Sigmoid colon (tissue), 7 donors: ENCODE data around the gene LRP1B. TPM values are rescaled to one million over a fixed set of nuclear protein-coding genes. Genes with fewer than 3 reads are reported as not detected.

ENCODE experiments used
- DNase-seq: peaks from one replicate; pipeline ENCODE4 v3.0.0-alpha.2; 2019
- H3K27ac ChIP-seq, 4 donors: fragments of 200-600 bp; sonication (generic); one replicate each; pipeline ENCODE4 v1.5.1; 2016 to 2019; ENCODE audit warnings: mild to moderate bottlenecking in 1 of 4
- H3K27me3 ChIP-seq, 3 donors: fragments of 200-600 bp; sonication (generic); one replicate each; pipeline ENCODE4 v1.5.1; 2019; ENCODE audit warnings: mild to moderate bottlenecking in 1 of 3
- H3K36me3 ChIP-seq, 4 donors: fragments of 200-600 bp; sonication (generic); one replicate each; pipeline ENCODE4 v1.5.1; 2016 to 2019
- H3K4me1 ChIP-seq, 4 donors: fragments of 200-600 bp; sonication (generic); one replicate each; pipeline ENCODE4 v1.5.1; 2017 to 2019
- H3K4me3 ChIP-seq, 4 donors: fragments of 200-600 bp; sonication (generic); one replicate each; pipeline ENCODE4 v1.5.1; 2017 to 2019; ENCODE audit warnings: mild to moderate bottlenecking in 2 of 4, moderate library complexity in 1 of 4
- H3K9me3 ChIP-seq, 4 donors: fragments of 200-600 bp in 3 of 4; sonication (generic) in 3 of 4; one replicate each; pipeline versions ENCODE4 v1.5.1 to v1.6.1; 2013 to 2019
- EP300 ChIP-seq, 4 donors: sonication (generic); formaldehyde crosslinking; IDR thresholded peaks; one replicate each; pipeline ENCODE4 v1.6.1; 2017; ENCODE audit warnings: antibody characterized with exemption in 4 of 4
- POLR2A ChIP-seq, 2 donors: fragments of 450-650 bp; IDR thresholded peaks; one replicate each; pipeline ENCODE4 v1.6.1; 2016; ENCODE audit warnings: antibody characterized with exemption in 2 of 2, mild to moderate bottlenecking in 2 of 2, moderate library complexity in 2 of 2
- POLR2AphosphoS5 ChIP-seq, 4 donors: sonication (generic); formaldehyde crosslinking; IDR thresholded peaks; one replicate each; pipeline ENCODE4 v1.6.1; 2017; ENCODE audit warnings: antibody characterized with exemption in 4 of 4
- WGBS, 2 donors: extraction: QIAGEN DNeasy Blood & Tissue Kit; methylation state at CpG; one replicate each; pipeline ENCODE4 v1.1.7; 2013; 5-methylcytosine and 5-hydroxymethylcytosine counted together
- intact Hi-C: fragments of 100-400 bp; cut with DNase I; formaldehyde crosslinking; loops from one replicate; pipeline ENCODE4 v1.15.1; 2023
- polyA plus RNA-seq, 3 donors: library from polyadenylated mRNA; stranded (reverse); fragments of 200-250 nt; gene quantifications; one replicate each; pipeline ENCODE4 v1.2.3, GENCODE V29; 2013
- total RNA-seq, 4 donors: library from RNA; depleted of rRNA; stranded (reverse); fragments of >200 nt; gene quantifications; one replicate each; pipeline ENCODE4 v1.1.0, GENCODE V29; 2016
- TF ChIP-seq, protein P1 (sequence below), 4 experiments: fragments of 450-650 bp in 3 of 4; fragments of 200-600 bp in 1 of 4; IDR thresholded peaks; one replicate each; pipeline ENCODE4 v1.5.1; 2016 to 2019; ENCODE audit warnings: antibody characterized with exemption in 4 of 4, mild to moderate bottlenecking in 3 of 4, moderate library complexity in 2 of 4
- donor health status: healthy with polysubstance abuse.
- donor health status: Bipolar disorder and iron deficiency.
- donor health status: healthy.

Gene LRP1B
- total and polyA plus RNA-seq, 7 donors, result 0.06 to 5.1 (median 2.0) TPM; not detected in 1

DNA sequence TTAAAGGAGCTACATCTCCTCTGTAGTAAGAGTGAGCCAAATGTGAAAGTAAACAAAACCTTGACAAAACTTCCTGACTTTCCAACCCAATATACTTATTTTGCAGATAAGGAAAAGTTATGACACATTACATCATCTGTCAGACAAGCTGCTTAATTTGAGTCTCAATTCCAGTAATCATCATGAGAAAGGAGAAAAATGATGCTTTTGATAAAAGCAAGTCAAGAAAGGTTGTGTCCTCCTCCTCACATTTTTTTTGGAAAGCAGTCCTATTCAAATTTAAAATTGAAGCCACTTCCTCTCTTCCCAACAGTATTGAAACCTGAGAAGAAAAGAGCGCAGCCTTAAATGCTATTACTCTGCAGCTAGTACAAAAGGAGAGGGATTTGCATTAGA, 519.6 kb downstream of the LRP1B start:
- TF ChIP-seq POLR2A (IDR thresholded peaks at IDR 0.05) (no peak), POLR2AphosphoS5 (IDR thresholded peaks at IDR 0.05) (no peak), EP300 (IDR thresholded peaks at IDR 0.05) (no peak)
- TF ChIP-seq, protein P1, sequence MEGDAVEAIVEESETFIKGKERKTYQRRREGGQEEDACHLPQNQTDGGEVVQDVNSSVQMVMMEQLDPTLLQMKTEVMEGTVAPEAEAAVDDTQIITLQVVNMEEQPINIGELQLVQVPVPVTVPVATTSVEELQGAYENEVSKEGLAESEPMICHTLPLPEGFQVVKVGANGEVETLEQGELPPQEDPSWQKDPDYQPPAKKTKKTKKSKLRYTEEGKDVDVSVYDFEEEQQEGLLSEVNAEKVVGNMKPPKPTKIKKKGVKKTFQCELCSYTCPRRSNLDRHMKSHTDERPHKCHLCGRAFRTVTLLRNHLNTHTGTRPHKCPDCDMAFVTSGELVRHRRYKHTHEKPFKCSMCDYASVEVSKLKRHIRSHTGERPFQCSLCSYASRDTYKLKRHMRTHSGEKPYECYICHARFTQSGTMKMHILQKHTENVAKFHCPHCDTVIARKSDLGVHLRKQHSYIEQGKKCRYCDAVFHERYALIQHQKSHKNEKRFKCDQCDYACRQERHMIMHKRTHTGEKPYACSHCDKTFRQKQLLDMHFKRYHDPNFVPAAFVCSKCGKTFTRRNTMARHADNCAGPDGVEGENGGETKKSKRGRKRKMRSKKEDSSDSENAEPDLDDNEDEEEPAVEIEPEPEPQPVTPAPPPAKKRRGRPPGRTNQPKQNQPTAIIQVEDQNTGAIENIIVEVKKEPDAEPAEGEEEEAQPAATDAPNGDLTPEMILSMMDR (IDR thresholded peaks at IDR 0.05), result no peak
- H3K4me1 ChIP-seq, result peaks cover 0 to 7% (median 0%) of the 10 kb centered on the region in 4 donors
- no peaks in the 10 kb centered on the region for H3K36me3 ChIP-seq
- no peak overlapping the region for H3K27ac ChIP-seq
- H3K4me3 ChIP-seq, result no peak overlapping the region
- no peaks in the 10 kb centered on the region for H3K27me3 ChIP-seq
- DNase-seq, result no peak
- no peaks in the 10 kb centered on the region for H3K9me3 ChIP-seq
- WGBS, 2 donors, result 82 to 85% methylated on average over 1 of the region's 1 CpG
- intact Hi-C loops, result no loop called here

DNA sequence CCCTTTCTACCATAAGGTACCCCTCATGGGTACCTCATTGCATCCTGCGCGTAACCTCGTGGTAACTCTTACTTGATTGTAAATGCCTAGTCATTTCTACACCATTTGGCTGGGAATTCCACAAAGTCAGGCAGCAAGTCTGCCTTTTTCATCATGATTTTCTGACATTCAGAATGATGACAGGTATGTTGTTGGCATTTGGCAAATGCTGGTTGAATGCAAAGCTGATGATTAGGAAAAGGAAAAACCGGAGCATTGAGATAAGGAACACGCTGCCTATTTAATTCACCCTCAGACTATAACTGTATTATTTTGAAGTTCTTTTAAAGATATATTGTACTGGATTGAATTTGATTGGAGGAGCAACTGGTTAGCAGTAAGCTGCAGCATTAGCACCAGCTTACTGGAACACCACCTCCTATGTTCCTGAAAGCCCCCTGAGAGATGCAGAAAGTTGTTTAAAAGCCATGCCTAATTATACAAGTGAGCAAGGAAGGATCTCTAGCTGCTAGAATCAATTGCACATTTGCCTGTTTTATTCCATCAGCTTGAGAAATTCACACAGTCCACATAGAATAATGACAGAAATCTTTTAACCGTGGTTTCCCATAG, 520.1 kb downstream of the LRP1B start:
- no peak overlapping the region for H3K4me3 ChIP-seq
- DNase-seq, result no peak
- WGBS, 2 donors, result 63 to 64% methylated on average over 6 of the region's 6 CpGs
- intact Hi-C loops, result no loop called here
- H3K9me3 ChIP-seq, result no peaks in the 10 kb centered on the region
- H3K36me3 ChIP-seq, result no peaks in the 10 kb centered on the region
- peaks cover 0 to 7% (median 0%) of the 10 kb centered on the region in 4 donors for H3K4me1 ChIP-seq
- H3K27me3 ChIP-seq, result no peaks in the 10 kb centered on the region
- TF ChIP-seq POLR2AphosphoS5 (IDR thresholded peaks at IDR 0.05) (no peak), POLR2A (IDR thresholded peaks at IDR 0.05) (no peak), EP300 (IDR thresholded peaks at IDR 0.05) (no peak)
- TF ChIP-seq, protein P1 (IDR thresholded peaks at IDR 0.05), result no peak
- no peak overlapping the region for H3K27ac ChIP-seq

DNA sequence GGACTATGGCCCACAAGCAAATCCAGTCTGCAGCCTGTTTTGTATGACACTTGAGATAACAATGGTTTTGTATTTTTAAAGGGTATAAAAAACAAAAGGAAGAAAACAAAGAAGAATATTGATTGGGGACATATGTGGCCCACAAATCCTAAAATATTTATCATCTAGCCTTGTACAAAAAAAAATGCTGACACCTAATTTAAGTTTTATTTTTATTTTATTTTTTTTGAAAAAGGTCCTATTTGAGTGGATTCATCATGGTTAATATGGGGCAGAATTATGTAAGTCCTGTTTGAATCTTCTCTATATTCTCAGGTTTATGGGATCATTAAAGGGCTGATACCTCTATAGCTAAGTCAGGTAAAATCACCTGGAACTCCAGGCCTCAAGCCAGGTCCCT, 525.7 kb downstream of the LRP1B start:
- H3K27ac ChIP-seq, result no peak overlapping the region
- TF ChIP-seq POLR2A (IDR thresholded peaks at IDR 0.05) (no peak), EP300 (IDR thresholded peaks at IDR 0.05) (no peak), POLR2AphosphoS5 (IDR thresholded peaks at IDR 0.05) (no peak)
- TF ChIP-seq, protein P1 (IDR thresholded peaks at IDR 0.05), result no peak
- no peaks in the 10 kb centered on the region for H3K36me3 ChIP-seq
- DNase-seq, result no peak
- H3K4me1 ChIP-seq, result no peaks in the 10 kb centered on the region
- intact Hi-C loops, result no loop called here
- H3K4me3 ChIP-seq, result no peak overlapping the region
- H3K27me3 ChIP-seq, result no peaks in the 10 kb centered on the region
- no peaks in the 10 kb centered on the region for H3K9me3 ChIP-seq

DNA sequence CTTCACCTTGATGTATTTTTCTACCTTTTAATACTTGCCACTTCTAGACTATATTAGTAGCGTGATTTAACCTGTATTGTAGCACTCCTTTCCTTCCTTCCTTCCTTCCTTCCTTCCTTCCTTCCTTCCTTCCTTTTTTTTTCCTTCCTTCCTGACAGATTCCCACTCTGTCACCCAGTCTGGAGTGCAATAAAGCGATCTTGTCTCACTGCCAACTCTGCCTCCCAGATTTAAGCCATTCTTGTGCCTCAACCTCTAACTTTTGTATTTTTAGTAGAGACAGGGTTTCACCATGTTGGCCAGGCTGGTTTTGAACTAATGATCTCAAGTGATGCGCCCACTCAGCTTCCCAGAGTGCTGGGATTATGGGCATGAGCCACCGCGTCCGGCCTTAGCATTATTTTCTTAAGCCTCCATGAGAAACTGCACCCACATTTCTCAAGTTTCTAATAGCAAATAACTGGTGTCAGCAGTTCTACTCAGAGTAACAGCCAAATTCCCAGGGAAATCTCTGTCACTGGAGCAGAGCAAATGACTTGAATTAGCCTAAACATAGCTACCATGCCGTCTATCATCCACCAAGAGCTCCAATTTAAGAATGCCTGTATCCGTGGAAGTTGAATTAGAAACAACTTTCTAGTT, 529.2 kb downstream of the LRP1B start:
- TF ChIP-seq POLR2AphosphoS5 (IDR thresholded peaks at IDR 0.05) (no peak), POLR2A (IDR thresholded peaks at IDR 0.05) (no peak), EP300 (IDR thresholded peaks at IDR 0.05) (no peak)
- TF ChIP-seq, protein P1 (IDR thresholded peaks at IDR 0.05), result no peak
- WGBS, 2 donors, result 74 to 75% methylated on average over 8 of the region's 8 CpGs

More for the DNA sequence above, 529.2 kb downstream of the LRP1B start:
- intact Hi-C loops, result no loop called here
- H3K9me3 ChIP-seq, result no peaks in the 10 kb centered on the region
- no peak overlapping the region for H3K27ac ChIP-seq
- DNase-seq, result no peak
- H3K4me1 ChIP-seq, result no peaks in the 10 kb centered on the region
- H3K36me3 ChIP-seq, result no peaks in the 10 kb centered on the region
- H3K4me3 ChIP-seq, result no peak overlapping the region
- H3K27me3 ChIP-seq, result no peaks in the 10 kb centered on the region
